Measurements from ENCODE around the gene HMG20A.

The HMG20A gene

DNA sequence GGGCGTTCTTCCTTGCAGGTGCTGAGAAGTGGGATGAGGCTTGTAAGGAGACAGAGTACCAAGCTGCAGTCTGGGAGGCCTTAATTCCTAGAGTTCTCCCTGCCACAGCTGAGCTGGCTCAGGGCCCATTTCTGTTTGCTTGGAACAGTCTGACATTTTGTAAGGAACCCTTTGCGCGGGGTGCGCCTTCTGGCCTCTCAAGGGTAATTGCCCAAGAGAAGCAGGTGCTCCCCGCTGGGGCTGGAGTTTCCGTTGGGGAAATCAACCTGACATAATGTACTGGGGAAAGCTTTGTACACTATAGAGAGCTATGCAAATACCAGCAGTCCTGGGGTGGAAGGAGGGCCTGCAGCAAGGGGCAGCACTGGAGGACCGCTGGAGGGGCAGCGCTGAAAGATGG lies 83.6 kb downstream of the HMG20A start:
- ATAC-seq = no peak
- TF ChIP-seq ZNF8 (CRISPR knock-in tag; IDR thresholded peaks at IDR 0.05) (no peak), ARNTL (CRISPR knock-in tag; IDR thresholded peaks at IDR 0.05; ENCODE audit: borderline replicate concordance, low read depth) (no peak), ZNF565 (CRISPR knock-in tag; conservative IDR thresholded peaks at IDR 0.05; ENCODE audit: low read depth) (no peak), OSR1 (CRISPR knock-in tag; IDR thresholded peaks at IDR 0.05) (no peak), BACH2 (CRISPR knock-in tag; IDR thresholded peaks at IDR 0.05; ENCODE audit: borderline replicate concordance) (no peak), TOX (CRISPR knock-in tag; IDR thresholded peaks at IDR 0.05; ENCODE audit: borderline replicate concordance) (no peak), SNAI2 (CRISPR knock-in tag; IDR thresholded peaks at IDR 0.05) (no peak), PPARA (CRISPR knock-in tag; IDR thresholded peaks at IDR 0.05; ENCODE audit: borderline replicate concordance) (no peak)
- TF ChIP-seq, protein P1, sequence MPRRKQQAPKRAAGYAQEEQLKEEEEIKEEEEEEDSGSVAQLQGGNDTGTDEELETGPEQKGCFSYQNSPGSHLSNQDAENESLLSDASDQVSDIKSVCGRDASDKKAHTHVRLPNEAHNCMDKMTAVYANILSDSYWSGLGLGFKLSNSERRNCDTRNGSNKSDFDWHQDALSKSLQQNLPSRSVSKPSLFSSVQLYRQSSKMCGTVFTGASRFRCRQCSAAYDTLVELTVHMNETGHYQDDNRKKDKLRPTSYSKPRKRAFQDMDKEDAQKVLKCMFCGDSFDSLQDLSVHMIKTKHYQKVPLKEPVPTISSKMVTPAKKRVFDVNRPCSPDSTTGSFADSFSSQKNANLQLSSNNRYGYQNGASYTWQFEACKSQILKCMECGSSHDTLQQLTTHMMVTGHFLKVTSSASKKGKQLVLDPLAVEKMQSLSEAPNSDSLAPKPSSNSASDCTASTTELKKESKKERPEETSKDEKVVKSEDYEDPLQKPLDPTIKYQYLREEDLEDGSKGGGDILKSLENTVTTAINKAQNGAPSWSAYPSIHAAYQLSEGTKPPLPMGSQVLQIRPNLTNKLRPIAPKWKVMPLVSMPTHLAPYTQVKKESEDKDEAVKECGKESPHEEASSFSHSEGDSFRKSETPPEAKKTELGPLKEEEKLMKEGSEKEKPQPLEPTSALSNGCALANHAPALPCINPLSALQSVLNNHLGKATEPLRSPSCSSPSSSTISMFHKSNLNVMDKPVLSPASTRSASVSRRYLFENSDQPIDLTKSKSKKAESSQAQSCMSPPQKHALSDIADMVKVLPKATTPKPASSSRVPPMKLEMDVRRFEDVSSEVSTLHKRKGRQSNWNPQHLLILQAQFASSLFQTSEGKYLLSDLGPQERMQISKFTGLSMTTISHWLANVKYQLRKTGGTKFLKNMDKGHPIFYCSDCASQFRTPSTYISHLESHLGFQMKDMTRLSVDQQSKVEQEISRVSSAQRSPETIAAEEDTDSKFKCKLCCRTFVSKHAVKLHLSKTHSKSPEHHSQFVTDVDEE (CRISPR knock-in tag; IDR thresholded peaks at IDR 0.05) = no peak

- ATAC-seq = no peak
- no peak for TF ChIP-seq ZC3H10 (CRISPR knock-in tag; IDR thresholded peaks at IDR 0.05)
- TF ChIP-seq PPARA (CRISPR knock-in tag; IDR thresholded peaks at IDR 0.05; ENCODE audit: borderline replicate concordance) = no peak
- no peak for TF ChIP-seq ARNTL (CRISPR knock-in tag; IDR thresholded peaks at IDR 0.05; ENCODE audit: borderline replicate concordance, low read depth)
- TF ChIP-seq CSDC2 (CRISPR knock-in tag; IDR thresholded peaks at IDR 0.05) = no peak
- no peak for TF ChIP-seq ZNF565 (CRISPR knock-in tag; conservative IDR thresholded peaks at IDR 0.05; ENCODE audit: low read depth)
- TF ChIP-seq, protein P2, sequence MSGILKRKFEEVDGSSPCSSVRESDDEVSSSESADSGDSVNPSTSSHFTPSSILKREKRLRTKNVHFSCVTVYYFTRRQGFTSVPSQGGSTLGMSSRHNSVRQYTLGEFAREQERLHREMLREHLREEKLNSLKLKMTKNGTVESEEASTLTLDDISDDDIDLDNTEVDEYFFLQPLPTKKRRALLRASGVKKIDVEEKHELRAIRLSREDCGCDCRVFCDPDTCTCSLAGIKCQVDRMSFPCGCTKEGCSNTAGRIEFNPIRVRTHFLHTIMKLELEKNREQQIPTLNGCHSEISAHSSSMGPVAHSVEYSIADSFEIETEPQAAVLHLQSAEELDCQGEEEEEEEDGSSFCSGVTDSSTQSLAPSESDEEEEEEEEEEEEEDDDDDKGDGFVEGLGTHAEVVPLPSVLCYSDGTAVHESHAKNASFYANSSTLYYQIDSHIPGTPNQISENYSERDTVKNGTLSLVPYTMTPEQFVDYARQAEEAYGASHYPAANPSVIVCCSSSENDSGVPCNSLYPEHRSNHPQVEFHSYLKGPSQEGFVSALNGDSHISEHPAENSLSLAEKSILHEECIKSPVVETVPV (CRISPR knock-in tag; IDR thresholded peaks at IDR 0.05) = no peak
- TF ChIP-seq BACH2 (CRISPR knock-in tag; IDR thresholded peaks at IDR 0.05; ENCODE audit: borderline replicate concordance) = no peak
- TF ChIP-seq ZFP30 (CRISPR knock-in tag; IDR thresholded peaks at IDR 0.05) = no peak
- TF ChIP-seq, protein P1 (CRISPR knock-in tag; IDR thresholded peaks at IDR 0.05) = no peak
- TF ChIP-seq, protein P3, sequence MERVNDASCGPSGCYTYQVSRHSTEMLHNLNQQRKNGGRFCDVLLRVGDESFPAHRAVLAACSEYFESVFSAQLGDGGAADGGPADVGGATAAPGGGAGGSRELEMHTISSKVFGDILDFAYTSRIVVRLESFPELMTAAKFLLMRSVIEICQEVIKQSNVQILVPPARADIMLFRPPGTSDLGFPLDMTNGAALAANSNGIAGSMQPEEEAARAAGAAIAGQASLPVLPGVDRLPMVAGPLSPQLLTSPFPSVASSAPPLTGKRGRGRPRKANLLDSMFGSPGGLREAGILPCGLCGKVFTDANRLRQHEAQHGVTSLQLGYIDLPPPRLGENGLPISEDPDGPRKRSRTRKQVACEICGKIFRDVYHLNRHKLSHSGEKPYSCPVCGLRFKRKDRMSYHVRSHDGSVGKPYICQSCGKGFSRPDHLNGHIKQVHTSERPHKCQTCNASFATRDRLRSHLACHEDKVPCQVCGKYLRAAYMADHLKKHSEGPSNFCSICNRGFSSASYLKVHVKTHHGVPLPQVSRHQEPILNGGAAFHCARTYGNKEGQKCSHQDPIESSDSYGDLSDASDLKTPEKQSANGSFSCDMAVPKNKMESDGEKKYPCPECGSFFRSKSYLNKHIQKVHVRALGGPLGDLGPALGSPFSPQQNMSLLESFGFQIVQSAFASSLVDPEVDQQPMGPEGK (CRISPR knock-in tag; IDR thresholded peaks at IDR 0.05; ENCODE audit: borderline replicate concordance) = no peak
- no peak for TF ChIP-seq RARB (CRISPR knock-in tag; IDR thresholded peaks at IDR 0.05)
- no peak for TF ChIP-seq ZFP3 (CRISPR knock-in tag; IDR thresholded peaks at IDR 0.05)
- TF ChIP-seq, protein P4, sequence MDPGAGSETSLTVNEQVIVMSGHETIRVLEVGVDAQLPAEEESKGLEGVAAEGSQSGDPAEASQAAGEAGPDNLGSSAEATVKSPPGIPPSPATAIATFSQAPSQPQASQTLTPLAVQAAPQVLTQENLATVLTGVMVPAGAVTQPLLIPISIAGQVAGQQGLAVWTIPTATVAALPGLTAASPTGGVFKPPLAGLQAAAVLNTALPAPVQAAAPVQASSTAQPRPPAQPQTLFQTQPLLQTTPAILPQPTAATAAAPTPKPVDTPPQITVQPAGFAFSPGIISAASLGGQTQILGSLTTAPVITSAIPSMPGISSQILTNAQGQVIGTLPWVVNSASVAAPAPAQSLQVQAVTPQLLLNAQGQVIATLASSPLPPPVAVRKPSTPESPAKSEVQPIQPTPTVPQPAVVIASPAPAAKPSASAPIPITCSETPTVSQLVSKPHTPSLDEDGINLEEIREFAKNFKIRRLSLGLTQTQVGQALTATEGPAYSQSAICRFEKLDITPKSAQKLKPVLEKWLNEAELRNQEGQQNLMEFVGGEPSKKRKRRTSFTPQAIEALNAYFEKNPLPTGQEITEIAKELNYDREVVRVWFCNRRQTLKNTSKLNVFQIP (CRISPR knock-in tag; IDR thresholded peaks at IDR 0.05; ENCODE audit: borderline replicate concordance, low read depth) = no peak
- no peak for TF ChIP-seq ZNF8 (CRISPR knock-in tag; IDR thresholded peaks at IDR 0.05)
- no peak for TF ChIP-seq OSR1 (CRISPR knock-in tag; IDR thresholded peaks at IDR 0.05)
- TF ChIP-seq TCF4 (CRISPR knock-in tag; IDR thresholded peaks at IDR 0.05; ENCODE audit: borderline replicate concordance) = no peak
- TF ChIP-seq GLIS3 (CRISPR knock-in tag; IDR thresholded peaks at IDR 0.05) = no peak
- TF ChIP-seq SNAI2 (CRISPR knock-in tag; IDR thresholded peaks at IDR 0.05) = no peak
- TF ChIP-seq ESRRG (CRISPR knock-in tag; IDR thresholded peaks at IDR 0.05) = no peak
Measured at GRCh38 chr15:77504871-77505270, 84.2 kb downstream of the HMG20A start.

All from SK-N-SH treated with all-trans-retinoic acid at 6 μM for 48 hours (cell line).